ENCODE results near the gene KDM4C.

Gene KDM4C

DNA sequence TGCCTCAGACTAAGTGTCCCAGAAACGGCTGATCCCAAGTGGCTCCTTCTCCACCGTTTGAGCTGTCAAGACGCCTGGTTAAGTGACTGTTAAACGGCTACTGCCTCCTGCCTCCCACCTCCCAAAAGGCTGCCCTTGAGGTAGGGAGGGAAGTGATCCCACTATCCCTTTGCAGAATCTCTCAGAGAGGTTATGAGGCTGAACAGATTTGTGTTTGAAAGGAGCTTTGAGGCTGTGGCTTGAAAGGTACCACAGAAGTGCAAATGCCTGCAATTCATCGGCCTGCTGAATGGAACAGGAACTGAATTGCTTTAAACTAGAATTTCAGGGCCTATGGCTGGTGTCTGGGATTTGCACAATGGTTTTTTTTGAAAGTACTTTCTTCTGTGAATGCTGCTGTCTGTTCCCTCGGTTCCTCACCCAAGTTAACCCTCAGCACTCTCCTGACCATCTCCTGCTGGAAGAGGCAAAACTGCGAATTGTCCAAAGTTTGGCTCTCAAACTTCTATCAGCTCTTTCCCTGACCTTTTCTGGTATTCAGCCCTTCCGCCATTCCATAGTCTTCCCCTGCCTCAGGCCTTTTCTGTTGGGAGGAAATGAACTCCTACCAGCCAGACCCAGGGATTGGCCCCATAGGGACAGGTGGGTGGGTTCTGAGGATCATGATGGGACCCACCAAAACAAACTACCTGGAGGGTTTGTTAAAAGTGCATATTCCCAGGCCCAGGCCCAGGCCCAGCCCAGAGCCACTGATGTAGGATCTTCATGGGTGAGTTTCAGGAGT is 453.3 kb downstream of the KDM4C start:
- DNase-seq (ENCODE audit: low read depth in 2 of 2) = no peak

GRCh38 chr9:7211657-7212056 is 453.9 kb downstream of the KDM4C start:
- no peak for DNase-seq (ENCODE audit: low read depth in 2 of 2)

DNA sequence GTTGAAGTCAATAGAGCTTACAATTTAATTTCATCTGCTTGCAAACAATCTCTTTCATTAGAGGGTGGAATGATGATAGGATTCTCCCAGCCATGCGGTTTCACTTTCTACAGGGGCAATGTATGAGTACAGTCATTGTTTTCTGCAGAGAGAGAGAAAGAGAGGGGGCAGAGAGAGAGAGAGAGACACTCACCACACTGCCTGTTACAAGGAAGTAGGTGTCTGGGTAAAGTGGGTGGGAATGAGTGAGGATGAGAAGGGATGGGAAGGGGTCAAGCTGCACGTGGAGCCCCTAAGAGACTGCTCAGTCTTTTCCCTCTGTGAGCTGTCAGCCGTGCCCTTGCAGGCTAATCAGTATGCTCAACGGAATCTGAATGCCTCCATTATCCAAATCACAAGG is 454.3 kb downstream of the KDM4C start:
- DNase-seq (ENCODE audit: low read depth in 2 of 2) = no peak

DNA sequence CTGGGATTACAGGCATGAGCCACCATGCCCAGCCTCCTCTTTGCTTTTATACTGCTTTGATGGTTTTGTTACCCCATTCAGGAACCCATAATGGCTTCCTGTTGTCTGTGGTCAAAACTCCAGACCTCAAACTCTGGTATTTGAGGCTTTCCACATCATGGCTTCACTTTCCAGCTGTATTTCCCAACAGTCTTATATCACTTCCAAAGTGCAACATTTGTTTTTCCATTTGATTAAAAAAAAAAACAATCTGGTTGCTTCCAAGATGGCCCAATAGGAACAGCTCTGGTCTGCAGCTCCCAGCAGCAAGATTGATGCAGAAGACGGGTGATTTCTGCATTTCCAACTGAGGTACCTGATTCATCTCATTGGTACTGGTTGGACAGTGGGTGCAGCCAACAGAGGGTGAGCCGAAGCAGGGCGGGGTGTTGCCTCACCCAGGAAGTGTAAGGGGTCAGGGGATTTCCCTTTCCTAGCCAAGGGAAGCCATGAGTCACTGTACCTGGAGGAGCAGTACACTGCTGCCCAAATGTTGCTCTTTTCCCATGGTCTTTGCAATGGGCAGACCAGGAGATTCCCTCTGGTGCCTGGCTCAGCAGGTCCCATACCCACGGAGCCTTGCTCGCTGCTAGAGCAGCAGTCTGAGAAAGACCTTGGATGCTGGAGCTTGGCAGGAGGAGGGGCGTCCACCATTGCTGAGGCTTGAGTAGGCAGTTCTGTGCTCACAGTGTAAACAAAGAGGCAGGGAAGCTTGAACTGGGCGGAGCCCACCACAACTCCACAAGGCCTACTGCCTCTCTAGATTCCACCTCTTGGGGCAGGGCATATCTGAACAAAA is 458.4 kb downstream of the KDM4C start:
- peak in 1 of 2 donors; percentile 8 for DNase-seq (ENCODE audit: low read depth in 2 of 2)

- no peak for DNase-seq (ENCODE audit: low read depth in 2 of 2)
Measured at GRCh38 chr9:7223981-7224380, 466.2 kb downstream of the KDM4C start.
